Astrocyte (in vitro differentiated cells and primary cell): ENCODE measurements around the gene RNF149. TPM values are rescaled to one million over a fixed set of nuclear protein-coding genes. Genes with fewer than 3 reads are reported as not detected.

Source experiments
- DNase-seq: peaks from one replicate; pipeline ENCODE4 v3.0.0-alpha.2; 2010; ENCODE audit warnings: low read depth
- FAIRE-seq: peaks from 2 replicates; lab custom pipeline; 2011; peaks lifted over from hg19 to GRCh38; lab: Jason Lieb, UNC
- H2AFZ ChIP-seq: 2 replicates; pipeline ENCODE4 v1.6.0; 2012; ENCODE audit warnings: low read depth, low read length, inconsistent platforms
- H3K27ac ChIP-seq: 2 replicates; pipeline ENCODE4 v1.5.1; 2011; ENCODE audit warnings: low read depth, low read length, inconsistent platforms
- H3K27me3 ChIP-seq: 2 replicates; pipeline ENCODE4 v1.6.0; 2011; ENCODE audit warnings: low read length, inconsistent platforms; ENCODE audit not compliant: insufficient read depth
- H3K36me3 ChIP-seq: 2 replicates; pipeline ENCODE4 v1.5.1; 2011; ENCODE audit warnings: low read length, inconsistent platforms; ENCODE audit not compliant: insufficient read depth
- H3K4me1 ChIP-seq: 2 replicates; pipeline ENCODE4 v1.5.1; 2011; ENCODE audit warnings: low read length, inconsistent platforms; ENCODE audit not compliant: insufficient read depth
- H3K4me2 ChIP-seq: 2 replicates; pipeline ENCODE4 v1.6.0; 2012; ENCODE audit warnings: low read length, inconsistent platforms
- H3K4me3 ChIP-seq: 2 replicates; pipeline ENCODE4 v1.5.1; 2011; ENCODE audit warnings: low read depth, mild to moderate bottlenecking, low read length, inconsistent platforms; ENCODE audit not compliant: insufficient read depth
- H3K79me2 ChIP-seq: 2 replicates; pipeline ENCODE4 v1.6.0; 2012; ENCODE audit warnings: mild to moderate bottlenecking, low read length, inconsistent platforms; ENCODE audit not compliant: insufficient read depth
- H3K9ac ChIP-seq: 2 replicates; pipeline ENCODE4 v1.6.0; 2012; ENCODE audit warnings: mild to moderate bottlenecking, low read length, inconsistent platforms
- H3K9me3 ChIP-seq: 2 replicates; pipeline ENCODE4 v1.5.1; 2012; ENCODE audit warnings: low read depth, mild to moderate bottlenecking, low read length, inconsistent platforms; ENCODE audit not compliant: insufficient read depth
- H4K20me1 ChIP-seq: 2 replicates; pipeline ENCODE4 v1.6.0; 2012; ENCODE audit warnings: low read length, inconsistent platforms; ENCODE audit not compliant: insufficient read depth
- H3K27ac Mint-ChIP-seq: one replicate; pipeline ENCODE4 v1.8.0; 2021; ENCODE audit warnings: mild to moderate bottlenecking, mixed read lengths; ENCODE audit not compliant: unreplicated experiment
- H3K27me3 Mint-ChIP-seq: one replicate; pipeline ENCODE4 v1.8.0; 2021; ENCODE audit warnings: low read depth, mixed read lengths; ENCODE audit not compliant: unreplicated experiment
- H3K36me3 Mint-ChIP-seq: one replicate; pipeline ENCODE4 v1.8.0; 2021; ENCODE audit warnings: low read depth, mixed read lengths; ENCODE audit not compliant: unreplicated experiment
- H3K4me1 Mint-ChIP-seq: one replicate; pipeline ENCODE4 v1.8.0; 2021; ENCODE audit warnings: low read depth, mixed read lengths; ENCODE audit not compliant: unreplicated experiment
- H3K4me3 Mint-ChIP-seq: one replicate; pipeline ENCODE4 v1.8.0; 2021; ENCODE audit warnings: mild to moderate bottlenecking, moderate library complexity, mixed read lengths; ENCODE audit not compliant: unreplicated experiment
- H3K9me3 Mint-ChIP-seq: one replicate; pipeline ENCODE4 v1.8.0; 2021; ENCODE audit warnings: mild to moderate bottlenecking, mixed read lengths; ENCODE audit not compliant: unreplicated experiment
- EZH2 ChIP-seq: IDR thresholded peaks from 2 replicates; pipeline ENCODE4 v1.6.1; 2012; ENCODE audit warnings: mild to moderate bottlenecking, low read length, inconsistent platforms; ENCODE audit not compliant: insufficient read depth
- total RNA-seq: library from RNA; stranded (reverse); gene quantifications from 2 replicates; pipeline ENCODE4 v1.2.1, GENCODE V29; 2021
- TF ChIP-seq, protein P1 (sequence below): IDR thresholded peaks from 2 replicates; pipeline ENCODE4 v1.5.1; 2011; ENCODE audit warnings: low read depth, mild to moderate bottlenecking, inconsistent platforms, low read length, moderate library complexity; ENCODE audit not compliant: insufficient read depth

The RNF149 gene
- total RNA-seq, 1 donor from 2014 or later, result 36.4 TPM

DNA sequence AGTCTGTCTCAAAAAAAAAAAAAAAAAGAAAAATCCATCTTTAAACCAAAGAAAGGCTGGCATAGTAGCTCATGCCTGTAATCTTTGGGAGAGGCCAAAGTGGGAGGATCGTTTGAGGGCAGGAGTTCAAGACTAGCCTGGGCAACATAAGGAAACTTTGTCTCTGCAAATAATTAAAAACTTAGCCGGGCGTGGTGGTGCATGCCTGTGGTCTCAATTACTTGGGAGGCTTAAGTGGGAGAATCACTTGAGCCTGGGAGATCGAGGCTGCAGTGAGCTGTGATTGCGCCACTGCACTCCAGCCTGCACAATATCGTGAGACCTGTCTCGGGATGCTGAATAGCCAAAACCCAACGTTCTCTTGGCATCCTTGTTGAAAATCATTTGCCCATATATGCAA is 49.7 kb downstream of the RNF149 start:
- no peak overlapping the region for H3K4me2 ChIP-seq

DNA sequence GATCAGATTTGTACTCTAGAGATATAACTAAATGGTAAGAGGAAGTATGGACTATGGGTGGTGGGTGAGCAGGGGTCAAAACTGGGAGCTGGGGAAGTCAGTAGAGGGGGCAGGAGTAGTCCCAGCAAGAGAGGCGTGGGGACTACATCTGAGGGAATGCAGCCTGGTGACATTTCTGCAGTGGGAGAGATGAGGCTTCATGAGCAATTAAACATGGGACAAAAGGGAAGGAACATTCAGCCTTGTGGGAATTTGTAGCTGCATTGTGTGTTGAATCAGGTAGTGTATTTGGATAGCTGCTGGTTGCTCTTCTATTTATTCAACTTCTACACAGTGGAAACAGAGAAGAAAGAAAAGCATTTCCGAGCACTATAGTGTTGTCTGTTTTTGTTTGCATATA is 52.2 kb downstream of the RNF149 start:
- DNase-seq (no peak), FAIRE-seq (no peak)
- Mint-ChIP-seq H3K4me3 (no peak overlapping the region), H3K4me1 (peaks cover 9% of the 10 kb centered on the region), H3K36me3 (peaks cover 5% of the 10 kb centered on the region), H3K27me3 (no peaks in the 10 kb centered on the region), H3K27ac (no peak overlapping the region), H3K9me3 (no peaks in the 10 kb centered on the region)
- TF ChIP-seq, protein P1, sequence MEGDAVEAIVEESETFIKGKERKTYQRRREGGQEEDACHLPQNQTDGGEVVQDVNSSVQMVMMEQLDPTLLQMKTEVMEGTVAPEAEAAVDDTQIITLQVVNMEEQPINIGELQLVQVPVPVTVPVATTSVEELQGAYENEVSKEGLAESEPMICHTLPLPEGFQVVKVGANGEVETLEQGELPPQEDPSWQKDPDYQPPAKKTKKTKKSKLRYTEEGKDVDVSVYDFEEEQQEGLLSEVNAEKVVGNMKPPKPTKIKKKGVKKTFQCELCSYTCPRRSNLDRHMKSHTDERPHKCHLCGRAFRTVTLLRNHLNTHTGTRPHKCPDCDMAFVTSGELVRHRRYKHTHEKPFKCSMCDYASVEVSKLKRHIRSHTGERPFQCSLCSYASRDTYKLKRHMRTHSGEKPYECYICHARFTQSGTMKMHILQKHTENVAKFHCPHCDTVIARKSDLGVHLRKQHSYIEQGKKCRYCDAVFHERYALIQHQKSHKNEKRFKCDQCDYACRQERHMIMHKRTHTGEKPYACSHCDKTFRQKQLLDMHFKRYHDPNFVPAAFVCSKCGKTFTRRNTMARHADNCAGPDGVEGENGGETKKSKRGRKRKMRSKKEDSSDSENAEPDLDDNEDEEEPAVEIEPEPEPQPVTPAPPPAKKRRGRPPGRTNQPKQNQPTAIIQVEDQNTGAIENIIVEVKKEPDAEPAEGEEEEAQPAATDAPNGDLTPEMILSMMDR, result no peak
- Histone ChIP-seq H3K9me3 (no peaks in the 10 kb centered on the region), H3K27ac (no peak overlapping the region), H2AFZ (no peak overlapping the region), H3K27me3 (no peaks in the 10 kb centered on the region), H3K79me2 (peaks cover 55% of the 10 kb centered on the region), H3K36me3 (no peaks in the 10 kb centered on the region), H3K9ac (no peak overlapping the region), H3K4me2 (no peak overlapping the region), H4K20me1 (peaks cover 41% of the 10 kb centered on the region), H3K4me1 (peaks cover 15% of the 10 kb centered on the region), H3K4me3 (no peak overlapping the region)

More for the DNA sequence above, 49.7 kb downstream of the RNF149 start:
- no peaks in the 10 kb centered on the region for H3K27me3 Mint-ChIP-seq
- peaks cover 10% of the 10 kb centered on the region for H3K4me1 ChIP-seq
- peaks cover 48% of the 10 kb centered on the region for H3K79me2 ChIP-seq
- no peak overlapping the region for H3K4me3 ChIP-seq
- peaks cover 10% of the 10 kb centered on the region for H3K36me3 Mint-ChIP-seq
- no peak for DNase-seq
- H3K9me3 Mint-ChIP-seq, result no peaks in the 10 kb centered on the region
- no peak overlapping the region for H2AFZ ChIP-seq
- H3K36me3 ChIP-seq, result peaks cover 13% of the 10 kb centered on the region
- H3K9ac ChIP-seq, result no peak overlapping the region
- FAIRE-seq, result no peak
- no peak for TF ChIP-seq EZH2
- TF ChIP-seq, protein P1, result no peak
- H3K27ac Mint-ChIP-seq, result peak overlapping the region; percentile 30
- H3K4me1 Mint-ChIP-seq, result peaks cover 9% of the 10 kb centered on the region
- no peaks in the 10 kb centered on the region for H3K27me3 ChIP-seq
- H3K4me3 Mint-ChIP-seq, result no peak overlapping the region
- no peaks in the 10 kb centered on the region for H3K9me3 ChIP-seq
- H3K27ac ChIP-seq, result no peak overlapping the region
- H4K20me1 ChIP-seq, result peaks cover 40% of the 10 kb centered on the region

DNA sequence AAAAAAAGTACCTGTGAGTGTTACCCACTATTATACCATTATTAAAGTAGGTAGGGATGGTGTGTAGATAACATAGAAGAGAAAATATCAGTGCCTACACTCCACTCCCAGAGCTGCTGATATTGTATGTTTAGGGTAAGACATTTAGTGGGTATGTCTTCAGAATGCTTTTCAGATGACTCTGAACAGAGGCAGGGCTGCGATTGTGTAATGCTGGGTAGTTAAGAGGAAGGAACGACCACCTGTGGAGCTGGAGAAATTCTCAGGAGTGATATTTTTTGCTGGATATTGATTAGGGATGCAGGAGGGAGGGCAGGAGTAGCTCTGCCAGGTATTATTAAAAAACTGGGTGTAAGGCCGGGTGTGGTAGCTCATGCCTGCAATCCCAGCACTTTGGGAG is 53.0 kb downstream of the RNF149 start:
- FAIRE-seq (no peak), DNase-seq (no peak)
- Histone ChIP-seq H3K36me3 (no peaks in the 10 kb centered on the region), H3K27me3 (no peaks in the 10 kb centered on the region), H3K9me3 (no peaks in the 10 kb centered on the region), H3K4me2 (no peak overlapping the region), H3K4me1 (peaks cover 15% of the 10 kb centered on the region), H3K4me3 (no peak overlapping the region), H3K9ac (no peak overlapping the region), H4K20me1 (peaks cover 34% of the 10 kb centered on the region), H3K79me2 (peaks cover 52% of the 10 kb centered on the region), H3K27ac (no peak overlapping the region), H2AFZ (no peak overlapping the region)
- H3K27me3 Mint-ChIP-seq, result no peaks in the 10 kb centered on the region
- TF ChIP-seq EZH2, result no peak
- TF ChIP-seq, protein P1, result no peak
- peaks cover 13% of the 10 kb centered on the region for H3K4me1 Mint-ChIP-seq
- no peak overlapping the region for H3K27ac Mint-ChIP-seq
- H3K36me3 Mint-ChIP-seq, result peaks cover 5% of the 10 kb centered on the region
- H3K4me3 Mint-ChIP-seq, result peak overlapping the region; percentile 17
- H3K9me3 Mint-ChIP-seq, result no peaks in the 10 kb centered on the region
